ENCODE data around the gene TMBIM1.

DNA sequence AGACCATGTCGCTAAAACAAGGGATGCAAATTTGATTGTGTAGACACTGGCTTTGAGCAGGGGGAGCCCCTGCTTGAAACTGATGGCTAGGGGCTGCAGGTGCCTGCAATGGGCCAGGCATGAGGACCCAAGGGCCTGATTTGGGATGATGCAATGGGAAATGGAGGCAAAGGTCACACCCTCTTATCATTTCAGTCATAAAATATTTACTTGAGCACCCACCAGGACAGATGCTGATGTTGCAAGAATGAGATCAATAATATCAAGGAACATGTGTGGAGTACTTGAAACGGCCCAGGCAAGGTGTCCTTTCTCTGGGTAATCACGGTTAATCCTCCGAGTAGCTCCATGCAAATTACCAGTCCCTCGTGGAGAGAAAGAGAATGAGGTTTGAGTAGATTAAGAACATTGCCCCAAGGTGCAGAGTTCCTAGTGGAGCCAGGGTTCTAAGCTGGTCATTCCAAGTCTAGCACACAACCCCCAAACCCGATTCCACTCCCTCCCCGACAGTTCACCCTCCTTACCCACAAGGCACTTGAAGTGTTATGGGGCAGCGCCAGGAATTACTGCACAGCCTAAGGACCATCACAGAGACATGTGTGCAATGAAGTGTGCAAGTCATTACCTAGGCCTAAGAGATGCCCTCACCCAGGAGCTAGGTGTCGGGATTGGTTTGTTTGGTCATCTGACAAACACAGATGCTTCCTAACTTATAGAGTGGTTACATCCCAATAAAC, 14.0 kb upstream of the TMBIM1 start:
- TF ChIP-seq POLR2AphosphoS5 (IDR thresholded peaks at IDR 0.05; ENCODE audit: low read depth, low read length) (no peak), TAF1 (IDR thresholded peaks at IDR 0.05; ENCODE audit: borderline replicate concordance, insufficient read depth, low read length) (no peak), SIN3A (IDR thresholded peaks at IDR 0.05; ENCODE audit: borderline replicate concordance, insufficient read depth, low read length) (no peak), FOXP2 (optimal IDR thresholded peaks at IDR 0.05; ENCODE audit: borderline replicate concordance, extremely low read depth, extremely low read length, insufficient read depth) (no peak)
- TF ChIP-seq, protein P1, sequence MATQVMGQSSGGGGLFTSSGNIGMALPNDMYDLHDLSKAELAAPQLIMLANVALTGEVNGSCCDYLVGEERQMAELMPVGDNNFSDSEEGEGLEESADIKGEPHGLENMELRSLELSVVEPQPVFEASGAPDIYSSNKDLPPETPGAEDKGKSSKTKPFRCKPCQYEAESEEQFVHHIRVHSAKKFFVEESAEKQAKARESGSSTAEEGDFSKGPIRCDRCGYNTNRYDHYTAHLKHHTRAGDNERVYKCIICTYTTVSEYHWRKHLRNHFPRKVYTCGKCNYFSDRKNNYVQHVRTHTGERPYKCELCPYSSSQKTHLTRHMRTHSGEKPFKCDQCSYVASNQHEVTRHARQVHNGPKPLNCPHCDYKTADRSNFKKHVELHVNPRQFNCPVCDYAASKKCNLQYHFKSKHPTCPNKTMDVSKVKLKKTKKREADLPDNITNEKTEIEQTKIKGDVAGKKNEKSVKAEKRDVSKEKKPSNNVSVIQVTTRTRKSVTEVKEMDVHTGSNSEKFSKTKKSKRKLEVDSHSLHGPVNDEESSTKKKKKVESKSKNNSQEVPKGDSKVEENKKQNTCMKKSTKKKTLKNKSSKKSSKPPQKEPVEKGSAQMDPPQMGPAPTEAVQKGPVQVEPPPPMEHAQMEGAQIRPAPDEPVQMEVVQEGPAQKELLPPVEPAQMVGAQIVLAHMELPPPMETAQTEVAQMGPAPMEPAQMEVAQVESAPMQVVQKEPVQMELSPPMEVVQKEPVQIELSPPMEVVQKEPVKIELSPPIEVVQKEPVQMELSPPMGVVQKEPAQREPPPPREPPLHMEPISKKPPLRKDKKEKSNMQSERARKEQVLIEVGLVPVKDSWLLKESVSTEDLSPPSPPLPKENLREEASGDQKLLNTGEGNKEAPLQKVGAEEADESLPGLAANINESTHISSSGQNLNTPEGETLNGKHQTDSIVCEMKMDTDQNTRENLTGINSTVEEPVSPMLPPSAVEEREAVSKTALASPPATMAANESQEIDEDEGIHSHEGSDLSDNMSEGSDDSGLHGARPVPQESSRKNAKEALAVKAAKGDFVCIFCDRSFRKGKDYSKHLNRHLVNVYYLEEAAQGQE (IDR thresholded peaks at IDR 0.05; ENCODE audit: insufficient read depth in 1 of 2, low read depth in 2 of 2, low read length in 2 of 2): no peak

Data from PFSK-1 (cell line).